Panc1 (cell line): ENCODE measurements around the gene NEU2. TPM values are rescaled to one million over a fixed set of nuclear protein-coding genes. Genes with fewer than 3 reads are reported as not detected.
"Not testable (repeated sequence)": the region's sequence is repeated elsewhere in the genome, so short reads cannot be mapped to it uniquely, and the experiment has no call there.

Source experiments
- ATAC-seq: fragments of 200-7000 bp; cut with Tn5 transposase; 2 replicates; pipeline ENCODE4 v1.9.1; 2020; ENCODE audit warnings: mild to moderate bottlenecking, moderate library complexity
- BruUV-seq: library from RNA; stranded (reverse); fragments of 400-500 nt; replicated peaks from 2 replicates; lab custom pipeline; 2021; lab: Mats Ljungman, UMichigan
- CTCF ChIA-PET: fragments of 300-600 bp; sonication (Branson Sonifier 250); formaldehyde crosslinking; loops from one replicate; lab custom pipeline; 2022; ENCODE audit warnings: antibody characterized with exemption; lab: Charles Lee
- POLR2A ChIA-PET: fragments of 300-600 bp; sonication (Branson Sonifier 250); formaldehyde crosslinking; loops from one replicate; lab custom pipeline; 2022; ENCODE audit warnings: antibody characterized with exemption; lab: Charles Lee
- DNase-seq: peaks from one replicate; pipeline ENCODE4 v3.0.0-alpha.2; 2010; ENCODE audit warnings: low read depth, low spot score
- H3K27ac ChIP-seq: 2 replicates; pipeline ENCODE4 v1.5.1; 2011; ENCODE audit warnings: mild to moderate bottlenecking, low read length, inconsistent platforms
- H3K27me3 ChIP-seq: fragments of 200-500 bp; sonication (Bioruptor generic); 2 replicates; pipeline ENCODE4 v1.6.0; 2014; ENCODE audit warnings: low read length, inconsistent platforms; ENCODE audit not compliant: control insufficient read depth, insufficient read depth
- H3K36me3 ChIP-seq: fragments of 200-500 bp; sonication (Bioruptor generic); 2 replicates; pipeline ENCODE4 v1.5.1; 2014; ENCODE audit warnings: inconsistent platforms, mild to moderate bottlenecking, low read length, moderate library complexity; ENCODE audit not compliant: control insufficient read depth, insufficient read depth
- H3K4me1 ChIP-seq: 2 replicates; pipeline ENCODE4 v1.5.1; 2011; ENCODE audit warnings: inconsistent platforms, mild to moderate bottlenecking, low read length, moderate library complexity; ENCODE audit not compliant: control insufficient read depth, insufficient read depth
- H3K4me3 ChIP-seq, 2 experiments: 2 replicates each; pipeline ENCODE4 v1.5.1; 2011 to 2012; ENCODE audit warnings: low read depth in 2 of 2, low read length in 2 of 2, mild to moderate bottlenecking in 2 of 2, inconsistent platforms in 1 of 2, moderate library complexity in 1 of 2
- H3K9me3 ChIP-seq: fragments of 200-500 bp; sonication (Bioruptor generic); 2 replicates; pipeline ENCODE4 v1.5.1; 2014; ENCODE audit warnings: low read depth, mild to moderate bottlenecking, inconsistent platforms, low read length, moderate library complexity; ENCODE audit not compliant: control insufficient read depth, insufficient read depth
- CTCF ChIP-seq: fragments of 450-650 bp; IDR thresholded peaks from 2 replicates; pipeline ENCODE4 v1.5.1; 2017; ENCODE audit warnings: mild to moderate bottlenecking
- POLR2AphosphoS5 ChIP-seq: IDR thresholded peaks from 2 replicates; pipeline ENCODE4 v1.6.1; 2012; ENCODE audit warnings: mild to moderate bottlenecking, low read depth, low read length, moderate library complexity
- REST ChIP-seq, 2 experiments: IDR thresholded peaks; 2 replicates each; pipeline ENCODE4 v1.6.1; 2011 to 2012; ENCODE audit warnings: low read depth in 2 of 2, control low read depth in 1 of 2, low read length in 1 of 2, mild to moderate bottlenecking in 1 of 2, moderate library complexity in 1 of 2; ENCODE audit not compliant: insufficient read depth in 1 of 2
- SIN3A ChIP-seq: IDR thresholded peaks from 2 replicates; pipeline ENCODE4 v1.6.1; 2012; ENCODE audit warnings: low read depth, mild to moderate bottlenecking, low read length, moderate library complexity, borderline replicate concordance; ENCODE audit not compliant: insufficient read depth
- TCF7L2 ChIP-seq: IDR thresholded peaks from 2 replicates; pipeline ENCODE4 v1.6.1; 2011; ENCODE audit warnings: mild to moderate bottlenecking, low read depth, low read length, inconsistent platforms
- in situ Hi-C: cut with HindIII; loops from 2 replicates; pipeline ENCODE4 v1.10.0; 2016; ENCODE audit warnings: low sequenced_read_pairs, low pct_unique_long_range_greater_than_20kb
- intact Hi-C: fragments of 100-400 bp; cut with micrococcal nuclease; formaldehyde crosslinking; loops from one replicate; pipeline ENCODE4 v1.10.0; 2022; ENCODE audit not compliant: unreplicated experiment
- total RNA-seq: library from RNA; stranded (reverse); gene quantifications from one replicate; pipeline ENCODE4 v1.2.1, GENCODE V29; 2021; ENCODE audit not compliant: unreplicated experiment

Gene NEU2
- total RNA-seq, 1 experiment from 2014 or later = not detected

GRCh38 chr2:233064530-233065199, 32.2 kb downstream of the NEU2 start:
- CTCF ChIA-PET = interaction anchor here (0.6 kb wide), 2 partner anchors 137 to 296 kb away, joined by 4 to 6 read pairs; no protein-coding TSS in a partner anchor
- Histone ChIP-seq H3K27me3 (no peaks in the 10 kb centered on the region), H3K36me3 (no peaks in the 10 kb centered on the region), H3K9me3 (no peaks in the 10 kb centered on the region), H3K4me3 (no peak overlapping the region), H3K27ac (no peak overlapping the region), H3K4me1 (peaks cover 5% of the 10 kb centered on the region)
- ATAC-seq (no peak), DNase-seq (no peak)
- no peak for TF ChIP-seq SIN3A
- TF ChIP-seq CTCF = no peak
- TF ChIP-seq TCF7L2 = no peak
- TF ChIP-seq REST (IDR thresholded peaks at IDR 0.05; ENCODE audit: insufficient read depth in 1 of 2, low read depth in 2 of 2, low read length in 1 of 2) = no peak
- no peak for TF ChIP-seq POLR2AphosphoS5
- in situ Hi-C loops (no loop called here), intact Hi-C loops (no loop called here)
- POLR2A ChIA-PET = no interaction called here
- BruUV-seq = no TSS peak

GRCh38 chr2:233065200-233065589, 32.7 kb downstream of the NEU2 start:
- H3K27ac ChIP-seq, in situ Hi-C loops, H3K4me1 ChIP-seq, DNase-seq, POLR2A ChIA-PET, BruUV-seq, H3K27me3 ChIP-seq, intact Hi-C loops, H3K4me3 ChIP-seq, H3K36me3 ChIP-seq, H3K9me3 ChIP-seq, ATAC-seq: not testable (repeated sequence)
- CTCF ChIA-PET = interaction anchor here (0.6 kb wide), 1 partner anchor 138 kb away, joined by 4 read pairs; no protein-coding TSS in a partner anchor

GRCh38 chr2:233065954-233066470, 33.5 kb downstream of the NEU2 start:
- BruUV-seq = no TSS peak
- intact Hi-C loops (no loop called here), in situ Hi-C loops (no loop called here)
- ChIA-PET CTCF (interaction anchor here (0.9 kb wide), 1 partner anchor 12 kb away, joined by 3 read pairs; no protein-coding TSS in a partner anchor), POLR2A (no interaction called here)
- H3K9me3 ChIP-seq = no peaks in the 10 kb centered on the region
- no peak for DNase-seq
- H3K27me3 ChIP-seq = no peaks in the 10 kb centered on the region
- no peak for ATAC-seq
- no peak overlapping the region for H3K4me3 ChIP-seq
- TF ChIP-seq CTCF (no peak), POLR2AphosphoS5 (no peak), TCF7L2 (no peak)
- no peaks in the 10 kb centered on the region for H3K36me3 ChIP-seq
- no peak overlapping the region for H3K27ac ChIP-seq
- peaks cover 5% of the 10 kb centered on the region for H3K4me1 ChIP-seq
